GM23338 (cell line): Measurements from ENCODE around the gene PLPP6. TPM values are rescaled to one million over a fixed set of nuclear protein-coding genes. Genes with fewer than 3 reads are reported as not detected.

Experiments
- ATAC-seq: fragments of 200-7000 bp; cut with Tn5 transposase; 3 replicates; pipeline ENCODE4 v1.9.1; 2020
- DNase-seq: peaks from one replicate; pipeline ENCODE4 v3.0.0-alpha.2; 2015; ENCODE audit warnings: low spot score
- H2AFZ ChIP-seq: fragments of 200-600 bp; sonication (generic); 2 replicates; pipeline ENCODE4 v1.8.0; 2016; ENCODE audit warnings: antibody characterized with exemption, mild to moderate bottlenecking, moderate library complexity
- H3F3A ChIP-seq: fragments of 200-600 bp; sonication (generic); replicated peaks from 2 replicates; pipeline ENCODE4 v1.8.0; 2017; ENCODE audit warnings: antibody characterized with exemption, mixed run types, low read depth
- H3K27ac ChIP-seq: fragments of 200-600 bp; sonication (generic); 2 replicates; pipeline ENCODE4 v1.6.1; 2016; ENCODE audit warnings: low read depth
- H3K27me3 ChIP-seq: fragments of 200-600 bp; sonication (generic); 2 replicates; pipeline ENCODE4 v1.8.0; 2016; ENCODE audit warnings: mild to moderate bottlenecking, mixed run types, moderate library complexity; ENCODE audit not compliant: insufficient read depth
- H3K36me3 ChIP-seq: fragments of 200-600 bp; sonication (generic); 2 replicates; pipeline ENCODE4 v1.8.0; 2016; ENCODE audit warnings: mild to moderate bottlenecking; ENCODE audit not compliant: insufficient read depth
- H3K4me1 ChIP-seq: fragments of 200-600 bp; sonication (generic); 2 replicates; pipeline ENCODE4 v1.8.0; 2016; ENCODE audit warnings: mild to moderate bottlenecking, moderate library complexity; ENCODE audit not compliant: insufficient read depth
- H3K4me2 ChIP-seq: fragments of 200-600 bp; sonication (generic); 2 replicates; pipeline ENCODE4 v1.7.1; 2017; ENCODE audit warnings: mixed run types
- H3K4me3 ChIP-seq: fragments of 200-600 bp; sonication (generic); 2 replicates; pipeline ENCODE4 v1.6.1; 2016; ENCODE audit warnings: mixed run types
- H3K79me2 ChIP-seq: fragments of 200-600 bp; sonication (generic); replicated peaks from 2 replicates; pipeline ENCODE4 v1.8.0; 2017; ENCODE audit warnings: mild to moderate bottlenecking; ENCODE audit not compliant: insufficient read depth
- H3K9me2 ChIP-seq: fragments of 200-600 bp; sonication (generic); 2 replicates; pipeline ENCODE4 v1.8.0; 2017; ENCODE audit not compliant: insufficient read depth
- H4K20me1 ChIP-seq: fragments of 200-600 bp; sonication (generic); replicated peaks from 2 replicates; pipeline ENCODE4 v1.8.0; 2017; ENCODE audit warnings: mild to moderate bottlenecking; ENCODE audit not compliant: insufficient read depth
- H3K27ac Mint-ChIP-seq: 2 replicates; pipeline ENCODE4 v1.8.0; 2020; ENCODE audit warnings: inconsistent platforms, mild to moderate bottlenecking, moderate library complexity, mixed read lengths
- H3K27me3 Mint-ChIP-seq: 3 replicates; pipeline ENCODE4 v1.8.0; 2022; ENCODE audit warnings: low read depth, mild to moderate bottlenecking, moderate library complexity, mixed read lengths, inconsistent platforms; ENCODE audit not compliant: insufficient read depth, poor library complexity
- H3K36me3 Mint-ChIP-seq: 3 replicates; pipeline ENCODE4 v1.8.0; 2021; ENCODE audit warnings: low read depth, mild to moderate bottlenecking, inconsistent platforms, moderate library complexity, mixed read lengths
- H3K4me1 Mint-ChIP-seq: 3 replicates; pipeline ENCODE4 v1.8.0; 2020; ENCODE audit warnings: mild to moderate bottlenecking, inconsistent platforms, mixed read lengths
- H3K4me3 Mint-ChIP-seq: 3 replicates; pipeline ENCODE4 v1.8.0; 2021; ENCODE audit warnings: moderate library complexity, mild to moderate bottlenecking, inconsistent platforms, mixed read lengths
- H3K9me3 Mint-ChIP-seq: 3 replicates; pipeline ENCODE4 v1.8.0; 2020; ENCODE audit warnings: moderate library complexity, mild to moderate bottlenecking, inconsistent platforms, mixed read lengths
- CREB1 ChIP-seq: fragments of 250-450 bp; sonication (Bioruptor Pico); IDR thresholded peaks from 2 replicates; pipeline ENCODE4 v1.5.0; 2020; ENCODE audit warnings: low read depth, mild to moderate bottlenecking, moderate library complexity
- ETS1 ChIP-seq: IDR thresholded peaks from 2 replicates; pipeline ENCODE4 v1.6.1; 2016; ENCODE audit warnings: antibody characterized with exemption
- EZH2 ChIP-seq: fragments of 200-600 bp; sonication (generic); IDR thresholded peaks from one replicate; pipeline ENCODE4 v1.8.0; 2017; ENCODE audit warnings: antibody characterized with exemption, mild to moderate bottlenecking, low read depth; ENCODE audit not compliant: unreplicated experiment
- EZH2phosphoT487 ChIP-seq: fragments of 200-600 bp; sonication (generic); IDR thresholded peaks from one replicate; pipeline ENCODE4 v1.8.1; 2018; ENCODE audit warnings: antibody characterized with exemption; ENCODE audit not compliant: unreplicated experiment
- JUNB ChIP-seq: IDR thresholded peaks from one replicate; pipeline ENCODE4 v1.6.1; 2016; ENCODE audit warnings: antibody characterized with exemption; ENCODE audit not compliant: unreplicated experiment
- NANOG ChIP-seq: IDR thresholded peaks from 2 replicates; pipeline ENCODE4 v1.6.1; 2016; ENCODE audit warnings: antibody characterized with exemption, borderline replicate concordance
- POLR2AphosphoS5 ChIP-seq: IDR thresholded peaks from 2 replicates; pipeline ENCODE4 v1.6.1; 2016; ENCODE audit warnings: antibody characterized with exemption, low read depth
- STAT1 ChIP-seq: IDR thresholded peaks from one replicate; pipeline ENCODE4 v1.6.1; 2016; ENCODE audit warnings: antibody characterized with exemption; ENCODE audit not compliant: unreplicated experiment
- ZNF114 ChIP-seq: fragments of 250-450 bp; sonication (Bioruptor Pico); IDR thresholded peaks from 2 replicates; pipeline ENCODE4 v1.5.0; 2020; ENCODE audit warnings: mild to moderate bottlenecking, moderate library complexity
- ZNF331 ChIP-seq: fragments of 250-450 bp; sonication (Bioruptor Pico); IDR thresholded peaks from 2 replicates; pipeline ENCODE4 v1.5.0; 2020; ENCODE audit warnings: low read depth, mild to moderate bottlenecking, moderate library complexity
- ZNF462 ChIP-seq: fragments of 250-450 bp; sonication (Bioruptor Pico); IDR thresholded peaks from 2 replicates; pipeline ENCODE4 v1.5.0; 2020; ENCODE audit warnings: mild to moderate bottlenecking, moderate library complexity
- polyA plus RNA-seq: library from polyadenylated mRNA; unstranded; fragments of >200 nt; fragmentation: Nextera tagmentation; extraction: Ambion mirVana; gene quantifications from 2 replicates; pipeline ENCODE4 v1.2.1, GENCODE V29; 2016
- total RNA-seq: library from RNA; depleted of rRNA; stranded (reverse); fragments of >200 nt; shearing (Covaris generic); gene quantifications from 2 replicates; pipeline ENCODE4 v1.2.3, GENCODE V29; 2014
- TF ChIP-seq, protein P1 (sequence below): IDR thresholded peaks from one replicate; pipeline ENCODE4 v1.6.1; 2018; ENCODE audit warnings: antibody characterized with exemption; ENCODE audit not compliant: unreplicated experiment
- TF ChIP-seq, protein P2 (sequence below), 2 experiments: fragments of 200-600 bp in 1 of 2; sonication (generic) in 1 of 2; conservative IDR thresholded peaks; 2 replicates each; pipeline versions ENCODE4 v1.5.1 to v1.6.1; 2016 to 2017; ENCODE audit warnings: antibody characterized with exemption in 2 of 2, low read depth in 2 of 2, mild to moderate bottlenecking in 2 of 2, moderate library complexity in 1 of 2

PLPP6 gene
- total and polyA plus RNA-seq, 2 experiments from 2014 or later = 6.3 to 13.2 TPM

- peaks cover 5% of the 10 kb centered on the region; the same call in 2 of the 3 replicates for H3K9me3 Mint-ChIP-seq
- no peaks in the 10 kb centered on the region for H4K20me1 ChIP-seq
- TF ChIP-seq ZNF114 (CRISPR knock-in tag) (no peak), POLR2AphosphoS5 (no peak), ETS1 (no peak), EZH2phosphoT487 (no peak), ZNF462 (no peak), JUNB (no peak), NANOG (no peak), CREB1 (CRISPR knock-in tag) (no peak), STAT1 (no peak), ZNF331 (CRISPR knock-in tag) (no peak), EZH2 (no peak)
- TF ChIP-seq, protein P1, sequence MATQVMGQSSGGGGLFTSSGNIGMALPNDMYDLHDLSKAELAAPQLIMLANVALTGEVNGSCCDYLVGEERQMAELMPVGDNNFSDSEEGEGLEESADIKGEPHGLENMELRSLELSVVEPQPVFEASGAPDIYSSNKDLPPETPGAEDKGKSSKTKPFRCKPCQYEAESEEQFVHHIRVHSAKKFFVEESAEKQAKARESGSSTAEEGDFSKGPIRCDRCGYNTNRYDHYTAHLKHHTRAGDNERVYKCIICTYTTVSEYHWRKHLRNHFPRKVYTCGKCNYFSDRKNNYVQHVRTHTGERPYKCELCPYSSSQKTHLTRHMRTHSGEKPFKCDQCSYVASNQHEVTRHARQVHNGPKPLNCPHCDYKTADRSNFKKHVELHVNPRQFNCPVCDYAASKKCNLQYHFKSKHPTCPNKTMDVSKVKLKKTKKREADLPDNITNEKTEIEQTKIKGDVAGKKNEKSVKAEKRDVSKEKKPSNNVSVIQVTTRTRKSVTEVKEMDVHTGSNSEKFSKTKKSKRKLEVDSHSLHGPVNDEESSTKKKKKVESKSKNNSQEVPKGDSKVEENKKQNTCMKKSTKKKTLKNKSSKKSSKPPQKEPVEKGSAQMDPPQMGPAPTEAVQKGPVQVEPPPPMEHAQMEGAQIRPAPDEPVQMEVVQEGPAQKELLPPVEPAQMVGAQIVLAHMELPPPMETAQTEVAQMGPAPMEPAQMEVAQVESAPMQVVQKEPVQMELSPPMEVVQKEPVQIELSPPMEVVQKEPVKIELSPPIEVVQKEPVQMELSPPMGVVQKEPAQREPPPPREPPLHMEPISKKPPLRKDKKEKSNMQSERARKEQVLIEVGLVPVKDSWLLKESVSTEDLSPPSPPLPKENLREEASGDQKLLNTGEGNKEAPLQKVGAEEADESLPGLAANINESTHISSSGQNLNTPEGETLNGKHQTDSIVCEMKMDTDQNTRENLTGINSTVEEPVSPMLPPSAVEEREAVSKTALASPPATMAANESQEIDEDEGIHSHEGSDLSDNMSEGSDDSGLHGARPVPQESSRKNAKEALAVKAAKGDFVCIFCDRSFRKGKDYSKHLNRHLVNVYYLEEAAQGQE = no peak
- TF ChIP-seq, protein P2, sequence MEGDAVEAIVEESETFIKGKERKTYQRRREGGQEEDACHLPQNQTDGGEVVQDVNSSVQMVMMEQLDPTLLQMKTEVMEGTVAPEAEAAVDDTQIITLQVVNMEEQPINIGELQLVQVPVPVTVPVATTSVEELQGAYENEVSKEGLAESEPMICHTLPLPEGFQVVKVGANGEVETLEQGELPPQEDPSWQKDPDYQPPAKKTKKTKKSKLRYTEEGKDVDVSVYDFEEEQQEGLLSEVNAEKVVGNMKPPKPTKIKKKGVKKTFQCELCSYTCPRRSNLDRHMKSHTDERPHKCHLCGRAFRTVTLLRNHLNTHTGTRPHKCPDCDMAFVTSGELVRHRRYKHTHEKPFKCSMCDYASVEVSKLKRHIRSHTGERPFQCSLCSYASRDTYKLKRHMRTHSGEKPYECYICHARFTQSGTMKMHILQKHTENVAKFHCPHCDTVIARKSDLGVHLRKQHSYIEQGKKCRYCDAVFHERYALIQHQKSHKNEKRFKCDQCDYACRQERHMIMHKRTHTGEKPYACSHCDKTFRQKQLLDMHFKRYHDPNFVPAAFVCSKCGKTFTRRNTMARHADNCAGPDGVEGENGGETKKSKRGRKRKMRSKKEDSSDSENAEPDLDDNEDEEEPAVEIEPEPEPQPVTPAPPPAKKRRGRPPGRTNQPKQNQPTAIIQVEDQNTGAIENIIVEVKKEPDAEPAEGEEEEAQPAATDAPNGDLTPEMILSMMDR (conservative IDR thresholded peaks at IDR 0.05; ENCODE audit: low read depth in 2 of 2) = no peak
These were observed 46.3 kb upstream of the PLPP6 start for GRCh38 chr9:4615778-4616177.

More at GRCh38 chr9:4615778-4616177, 46.3 kb upstream of the PLPP6 start:
- Histone ChIP-seq H2AFZ (0 out of 2 replicates have a peak overlapping the region, but pooled peaks have one; percentile 13), H3K4me1 (peaks cover 5% of the 10 kb centered on the region; the same call in 1 of the 2 replicates), H3K36me3 (no peaks in the 10 kb centered on the region), H3K4me2 (no peak overlapping the region), H3K9me2 (no peaks in the 10 kb centered on the region), H3K27me3 (no peaks in the 10 kb centered on the region), H3F3A (no peaks in the 10 kb centered on the region), H3K4me3 (no peak overlapping the region), H3K27ac (no peak overlapping the region), H3K79me2 (no peaks in the 10 kb centered on the region)
- Mint-ChIP-seq H3K4me1 (peaks cover 19% of the 10 kb centered on the region), H3K27me3 (no peaks in the 10 kb centered on the region), H3K27ac (no peak overlapping the region), H3K4me3 (no peak overlapping the region), H3K36me3 (no peaks in the 10 kb centered on the region)
- ATAC-seq = no peak
- no peak for DNase-seq
